ENCODE results near the gene RYR2. TPM values are rescaled to one million over a fixed set of nuclear protein-coding genes. Genes with fewer than 3 reads are reported as not detected.

RYR2 gene
- total and polyA plus RNA-seq, 11 donors = 77.7 to 1,319 (median 805) TPM

GRCh38 chr1:237386362-237387143 lies 344.6 kb downstream of the RYR2 start:
- Histone ChIP-seq H3K9me3 (peaks cover 0 to 4% (median 0%) of the 10 kb centered on the region in 12 donors), H3K27me3 (no peaks in the 10 kb centered on the region), H3K4me1 (peaks cover 0 to 50% (median 16%) of the 10 kb centered on the region in 12 donors), H3K27ac (no peak overlapping the region), H3K4me3 (no peak overlapping the region), H3K36me3 (peaks cover 0 to 57% (median 0%) of the 10 kb centered on the region in 9 donors)
- intact Hi-C loops (cut with DNase I) = loop anchor here in 2 of 10 donors (5.0 to 10.0 kb wide), 2 partner anchors 342 to 624 kb away; partner anchors contain the start of gene RYR2 (in 1 of the 2)
- no peak for ATAC-seq
- no peak for DNase-seq
- TF ChIP-seq CTCF (IDR thresholded peaks at IDR 0.05) = peak; percentile 38 to 71 (median 53)
- TF ChIP-seq POLR2A (IDR thresholded peaks at IDR 0.05) = no peak
- WGBS, 4 donors = 41 to 51% (median 46%) methylated on average over 8 of the region's 8 CpGs

- peaks cover 0 to 4% (median 0%) of the 10 kb centered on the region in 12 donors for H3K9me3 ChIP-seq
- DNase-seq (no peak), ATAC-seq (no peak)
- intact Hi-C loops (cut with DNase I) = loop anchor here in 2 of 10 donors (5.0 to 10.0 kb wide), 2 partner anchors 342 to 625 kb away; partner anchors contain the start of gene RYR2 (in 1 of the 2)
- H3K27me3 ChIP-seq = no peaks in the 10 kb centered on the region
- TF ChIP-seq CTCF (IDR thresholded peaks at IDR 0.05) (no peak), POLR2A (IDR thresholded peaks at IDR 0.05) (no peak)
- H3K4me3 ChIP-seq = no peak overlapping the region
- peak overlapping the region in 4 of 12 donors; percentile 7 to 23 (median 11) for H3K27ac ChIP-seq
- peaks cover 0 to 50% (median 16%) of the 10 kb centered on the region in 12 donors for H3K4me1 ChIP-seq
- WGBS, 4 donors = 40 to 65% (median 45%) methylated on average over 5 of the region's 5 CpGs
- peaks cover 0 to 56% (median 0%) of the 10 kb centered on the region in 9 donors for H3K36me3 ChIP-seq
Observed at GRCh38 chr1:237387144-237387505, 345.1 kb downstream of the RYR2 start.

- intact Hi-C loops (cut with DNase I) = no loop called here
- Histone ChIP-seq H3K9me3 (peaks cover 0 to 4% (median 0%) of the 10 kb centered on the region in 12 donors), H3K36me3 (peaks cover 0 to 75% (median 6%) of the 10 kb centered on the region in 9 donors), H3K27ac (peak overlapping the region in 2 of 12 donors; percentile 12 to 25), H3K27me3 (no peaks in the 10 kb centered on the region), H3K4me1 (peaks cover 0 to 44% (median 8%) of the 10 kb centered on the region in 12 donors), H3K4me3 (no peak overlapping the region)
- DNase-seq = no peak
- ATAC-seq = peak in 1 of 4 donors; percentile 1
- TF ChIP-seq CTCF (IDR thresholded peaks at IDR 0.05) = no peak
- no peak for TF ChIP-seq POLR2A (IDR thresholded peaks at IDR 0.05)
- 15 to 30% (median 24%) methylated on average over 3 of the region's 3 CpGs for WGBS, 4 donors
Observed at GRCh38 chr1:237390823-237391222, 348.8 kb downstream of the RYR2 start.

- peak overlapping the region in 1 of 12 donors; percentile 41 for H3K27ac ChIP-seq
- H3K27me3 ChIP-seq = no peaks in the 10 kb centered on the region
- TF ChIP-seq POLR2A (IDR thresholded peaks at IDR 0.05) = no peak
- no peak for TF ChIP-seq CTCF (IDR thresholded peaks at IDR 0.05)
- 37 to 54% (median 40%) methylated on average over 3 of the region's 3 CpGs for WGBS, 4 donors
- peaks cover 0 to 92% (median 0%) of the 10 kb centered on the region in 9 donors for H3K36me3 ChIP-seq
- intact Hi-C loops (cut with DNase I) = no loop called here
- H3K4me3 ChIP-seq = no peak overlapping the region
- H3K4me1 ChIP-seq = peaks cover 0 to 24% (median 0%) of the 10 kb centered on the region in 12 donors
- ATAC-seq = peak in 1 of 4 donors; percentile 12
- peaks cover 0 to under 1% (median 0%) of the 10 kb centered on the region in 12 donors for H3K9me3 ChIP-seq
- no peak for DNase-seq
Observed at GRCh38 chr1:237393632-237394031, 351.6 kb downstream of the RYR2 start.

Measured in heart left ventricle (tissue), 16 donors.